Lower lobe of right lung (tissue), 2 donors: Measurements from ENCODE around the gene MXI1. TPM values are rescaled to one million over a fixed set of nuclear protein-coding genes. Genes with fewer than 3 reads are reported as not detected.

Experiments
- ATAC-seq, 2 donors: fragments of 200-7000 bp; cut with Tn5 transposase; one replicate each; pipeline ENCODE4 v1.9.1; 2020 to 2022; ENCODE audit warnings: mild to moderate bottlenecking in 2 of 2, moderate library complexity in 2 of 2
- DNase-seq: peaks from one replicate; pipeline ENCODE4 v3.0.0-alpha.2; 2020
- H3K27ac ChIP-seq: fragments of 200-600 bp; one replicate; pipeline ENCODE4 v1.8.0; 2022
- H3K27me3 ChIP-seq: fragments of 200-600 bp; one replicate; pipeline ENCODE4 v1.8.0; 2022; ENCODE audit warnings: low read depth
- H3K36me3 ChIP-seq: fragments of 200-600 bp; one replicate; pipeline ENCODE4 v1.8.0; 2022; ENCODE audit warnings: mild to moderate bottlenecking
- H3K4me1 ChIP-seq: fragments of 200-600 bp; one replicate; pipeline ENCODE4 v1.8.0; 2022
- H3K4me3 ChIP-seq: fragments of 200-600 bp; one replicate; pipeline ENCODE4 v1.8.0; 2022; ENCODE audit warnings: mild to moderate bottlenecking
- H3K9me3 ChIP-seq: fragments of 200-600 bp; one replicate; pipeline ENCODE4 v1.8.0; 2022
- CTCF ChIP-seq: fragments of 200-600 bp; IDR thresholded peaks from one replicate; pipeline ENCODE4 v1.8.0; 2022; ENCODE audit warnings: antibody characterized with exemption, mild to moderate bottlenecking
- intact Hi-C: fragments of 100-400 bp; cut with DNase I; formaldehyde crosslinking; loops from one replicate; pipeline ENCODE4 v1.11.0; 2022
- total RNA-seq: library from RNA; stranded (reverse); fragmentation: NEBNext Ultra II Directional; extraction: Animal tissue kit (Norgen Biotek cat#: 25700); gene quantifications from one replicate; pipeline ENCODE4 v1.2.1, GENCODE V29; 2021
- donor health status: DM: no; HTN: yes; CAD: no; lungs with severe emphysema.

The MXI1 gene
- total RNA-seq, 1 donor from 2014 or later: 33.3 TPM

DNA sequence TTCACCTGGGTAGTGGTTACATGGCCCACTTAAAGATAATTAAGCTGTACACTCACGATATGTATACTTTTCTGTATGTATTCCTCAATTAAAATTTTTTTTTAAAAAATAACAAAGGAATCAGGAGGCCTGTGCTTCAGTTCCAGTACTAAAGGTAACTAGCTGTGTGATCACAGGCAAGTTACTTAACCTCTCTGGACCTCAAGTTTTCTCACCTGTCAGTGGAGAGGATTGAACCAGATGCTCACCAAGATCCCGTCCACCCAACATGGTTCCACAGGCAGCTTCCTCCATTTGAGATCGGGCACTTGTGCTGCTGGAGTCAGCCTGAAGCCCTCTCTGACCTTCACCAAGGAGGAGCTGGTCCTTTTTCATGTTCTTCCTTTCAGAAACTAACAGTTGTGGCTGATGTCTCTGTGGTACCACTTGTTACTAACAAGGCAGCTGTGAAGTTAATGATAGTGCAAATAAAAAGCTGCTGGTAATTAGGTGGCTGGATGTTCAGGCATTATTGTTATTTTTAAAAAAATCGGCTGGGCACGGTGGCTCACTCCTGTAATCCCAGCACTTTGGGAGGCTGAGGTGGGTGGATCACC lies 126.8 kb downstream of the MXI1 start:
- Histone ChIP-seq H3K27ac (no peak overlapping the region), H3K4me3 (no peak overlapping the region), H3K4me1 (peaks cover 9% of the 10 kb centered on the region), H3K9me3 (peaks cover 11% of the 10 kb centered on the region), H3K27me3 (no peaks in the 10 kb centered on the region), H3K36me3 (no peaks in the 10 kb centered on the region)
- DNase-seq (no peak), ATAC-seq (no peak)
- intact Hi-C loops: no loop called here
- TF ChIP-seq CTCF: no peak

DNA sequence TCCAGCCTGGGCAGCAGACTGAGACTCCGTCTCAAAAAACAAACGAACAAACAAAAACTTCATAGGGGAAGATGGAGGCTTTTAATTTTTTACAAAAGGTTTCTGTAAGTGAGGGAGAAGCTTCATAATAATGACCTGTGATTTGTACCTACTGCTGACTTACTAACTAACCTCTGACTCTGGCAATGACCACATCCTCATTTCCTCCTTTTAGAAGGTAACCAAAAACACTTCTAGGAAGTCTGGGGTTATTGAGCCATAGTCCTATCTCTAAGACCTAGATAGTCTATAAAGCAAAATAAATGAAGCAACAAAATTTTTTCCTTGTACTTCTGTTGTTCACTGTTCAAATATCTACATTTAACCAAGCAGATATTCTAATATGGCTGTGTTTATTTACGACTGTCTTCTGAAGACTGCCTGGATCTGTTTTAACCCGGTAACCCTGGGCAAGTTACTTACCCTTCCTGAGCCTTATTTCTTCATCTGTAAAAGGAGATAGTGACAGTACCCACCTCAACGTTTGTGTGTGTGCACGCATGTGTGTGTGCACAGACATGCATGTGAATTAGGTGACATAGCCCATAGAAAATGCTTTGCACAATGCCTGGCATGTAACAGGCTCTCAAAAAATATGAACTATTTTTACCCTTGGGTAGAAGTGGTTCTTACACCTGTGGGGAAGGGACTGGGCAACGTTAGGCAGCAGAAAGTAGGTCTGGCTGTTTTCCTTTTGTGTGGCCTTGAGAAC lies 128.1 kb downstream of the MXI1 start:
- Histone ChIP-seq H3K9me3 (peaks cover 7% of the 10 kb centered on the region), H3K36me3 (no peaks in the 10 kb centered on the region), H3K27me3 (no peaks in the 10 kb centered on the region), H3K4me1 (peaks cover 9% of the 10 kb centered on the region), H3K27ac (no peak overlapping the region), H3K4me3 (no peak overlapping the region)
- intact Hi-C loops: no loop called here
- DNase-seq (no peak), ATAC-seq (no peak)
- TF ChIP-seq CTCF: no peak

DNA sequence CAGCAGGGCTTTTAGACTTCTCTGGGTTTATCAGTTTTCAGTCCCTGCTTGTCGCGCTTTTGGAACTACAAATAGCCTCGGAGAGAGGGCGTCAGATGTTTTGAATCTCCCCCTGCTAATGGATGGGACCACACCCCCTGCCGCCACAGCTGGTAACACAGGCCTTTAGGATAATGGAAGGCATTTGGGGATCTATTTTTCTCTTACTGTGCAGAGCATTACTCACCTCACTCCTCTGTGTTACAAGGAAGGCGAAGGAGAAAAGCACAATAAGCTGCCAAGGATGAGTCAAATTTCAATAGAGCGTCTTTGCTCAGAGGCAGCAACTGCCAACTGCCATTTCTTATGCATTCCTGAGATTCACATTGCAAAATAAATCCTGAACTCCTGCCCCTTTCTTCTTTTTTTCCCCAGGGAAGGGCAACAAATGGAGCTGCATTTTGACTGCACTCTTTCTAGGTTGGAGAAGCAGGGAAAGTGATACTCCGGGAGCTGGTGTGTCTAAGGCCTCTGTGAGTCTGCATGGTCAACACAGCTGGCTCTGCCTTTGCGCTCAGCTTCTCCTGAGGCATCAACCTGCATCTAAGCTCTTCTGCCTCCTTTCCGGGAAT lies 128.8 kb downstream of the MXI1 start:
- intact Hi-C loops: no loop called here
- no peak for TF ChIP-seq CTCF
- no peak for DNase-seq

More for the DNA sequence above, 128.8 kb downstream of the MXI1 start:
- no peaks in the 10 kb centered on the region for H3K27me3 ChIP-seq
- H3K27ac ChIP-seq: no peak overlapping the region
- H3K9me3 ChIP-seq: no peaks in the 10 kb centered on the region
- H3K36me3 ChIP-seq: no peaks in the 10 kb centered on the region
- peaks cover 9% of the 10 kb centered on the region for H3K4me1 ChIP-seq
- peak in 1 of 2 donors; percentile 45 for ATAC-seq
- H3K4me3 ChIP-seq: no peak overlapping the region

Other genes with a start within 250 kb of the MXI1 start
- 94.6 TPM for gene ADD3, start 199.6 kb upstream of the MXI1 start, total RNA-seq
- 31.5 TPM for gene SMNDC1, start 97.3 kb downstream of the MXI1 start, total RNA-seq